Mesenchymal stem cell (in vitro differentiated cells and primary cell): ENCODE measurements around the gene ERBB4.
A peak's percentile ranks its signal among the peaks of the same experiment; 100 is the strongest.

ENCODE experiments used
- DNase-seq: peaks from one replicate; pipeline ENCODE4 v3.0.0-alpha.2; 2013
- H2AFZ ChIP-seq: one replicate; pipeline ENCODE4 v1.6.1; 2013; ENCODE audit warnings: low read depth, mild to moderate bottlenecking, control low read depth, inconsistent platforms, low read length, moderate library complexity
- H2AK5ac ChIP-seq: 2 replicates; pipeline ENCODE4 v1.6.1; 2013; ENCODE audit warnings: low read length, moderate library complexity, mild to moderate bottlenecking, inconsistent platforms; ENCODE audit not compliant: severe bottlenecking
- H2BK120ac ChIP-seq: one replicate; pipeline ENCODE4 v1.6.1; 2013; ENCODE audit warnings: low read depth, mild to moderate bottlenecking, inconsistent platforms, low read length, moderate library complexity
- H2BK12ac ChIP-seq, 2 experiments: one replicate each; pipeline ENCODE4 v1.6.1; 2013; ENCODE audit warnings: inconsistent platforms in 2 of 2, low read length in 2 of 2, mild to moderate bottlenecking in 2 of 2, moderate library complexity in 2 of 2, control low read depth in 1 of 2
- H2BK15ac ChIP-seq: one replicate; pipeline ENCODE4 v1.6.1; 2013; ENCODE audit warnings: mild to moderate bottlenecking, low read depth, inconsistent platforms; ENCODE audit not compliant: poor library complexity, severe bottlenecking
- H2BK5ac ChIP-seq: 2 replicates; pipeline ENCODE4 v1.6.1; 2013; ENCODE audit warnings: low read depth, mild to moderate bottlenecking, low read length, control low read depth, inconsistent platforms; ENCODE audit not compliant: poor library complexity, severe bottlenecking
- H3K14ac ChIP-seq, 2 experiments: one replicate each; pipeline ENCODE4 v1.6.1; 2013; ENCODE audit warnings: inconsistent platforms in 2 of 2, low read length in 2 of 2, control low read depth in 1 of 2, mild to moderate bottlenecking in 1 of 2, moderate library complexity in 1 of 2
- H3K18ac ChIP-seq, 2 experiments: one replicate each; pipeline ENCODE4 v1.6.1; 2013; ENCODE audit warnings: inconsistent platforms in 2 of 2, low read length in 2 of 2, control low read depth in 1 of 2, low read depth in 1 of 2, mild to moderate bottlenecking in 1 of 2
- H3K23ac ChIP-seq, 2 experiments: one replicate each; pipeline ENCODE4 v1.6.1; 2013; ENCODE audit warnings: inconsistent platforms in 2 of 2, low read length in 2 of 2, mild to moderate bottlenecking in 2 of 2, moderate library complexity in 2 of 2, control low read depth in 1 of 2
- H3K27ac ChIP-seq: 2 replicates; pipeline ENCODE4 v1.5.1; 2013; ENCODE audit warnings: mild to moderate bottlenecking, moderate library complexity, low read length, control low read depth, inconsistent platforms; ENCODE audit not compliant: poor library complexity, severe bottlenecking
- H3K27me3 ChIP-seq, 2 experiments: 2 replicates each; pipeline versions ENCODE4 v1.6.1 to v1.7.0; 2013; ENCODE audit warnings: low read length in 2 of 2, mild to moderate bottlenecking in 2 of 2, moderate library complexity in 2 of 2, control low read depth in 1 of 2, inconsistent platforms in 1 of 2; ENCODE audit not compliant: control insufficient read depth in 1 of 2, insufficient read depth in 1 of 2
- H3K36me3 ChIP-seq, 2 experiments: 2 replicates each; pipeline versions ENCODE4 v1.6.1 to v1.7.0; 2013; ENCODE audit warnings: low read length in 2 of 2, control low read depth in 1 of 2, inconsistent platforms in 1 of 2, low read depth in 1 of 2, mild to moderate bottlenecking in 1 of 2; ENCODE audit not compliant: insufficient read depth in 2 of 2, control insufficient read depth in 1 of 2
- H3K4ac ChIP-seq, 2 experiments: one replicate each; pipeline ENCODE4 v1.6.1; 2013; ENCODE audit warnings: inconsistent platforms in 2 of 2, low read length in 2 of 2, mild to moderate bottlenecking in 2 of 2, moderate library complexity in 2 of 2, control low read depth in 1 of 2, low read depth in 1 of 2
- H3K4me1 ChIP-seq: 2 replicates; pipeline ENCODE4 v1.6.1; 2013; ENCODE audit warnings: low read depth, low read length, control low read depth; ENCODE audit not compliant: control insufficient read depth, insufficient read depth
- H3K4me2 ChIP-seq: 2 replicates; pipeline ENCODE4 v1.6.1; 2013; ENCODE audit warnings: low read length, mild to moderate bottlenecking, inconsistent platforms; ENCODE audit not compliant: poor library complexity, severe bottlenecking
- H3K4me3 ChIP-seq, 2 experiments: 2 replicates each; pipeline versions ENCODE4 v1.5.1 to v1.7.0; 2013; ENCODE audit warnings: low read length in 2 of 2, mild to moderate bottlenecking in 2 of 2, control low read depth in 1 of 2, low read depth in 1 of 2; ENCODE audit not compliant: insufficient read depth in 1 of 2
- H3K79me1 ChIP-seq: replicated peaks from 2 replicates; pipeline ENCODE4 v1.6.1; 2013; ENCODE audit warnings: mild to moderate bottlenecking, control low read depth, low read length, inconsistent platforms; ENCODE audit not compliant: poor library complexity, severe bottlenecking
- H3K9ac ChIP-seq: 2 replicates; pipeline ENCODE4 v1.7.0; 2013; ENCODE audit warnings: mild to moderate bottlenecking, low read length, moderate library complexity
- H3K9me3 ChIP-seq: 2 replicates; pipeline ENCODE4 v1.7.0; 2013; ENCODE audit warnings: mild to moderate bottlenecking, low read length; ENCODE audit not compliant: control insufficient read depth
- H4K8ac ChIP-seq: one replicate; pipeline ENCODE4 v1.6.1; 2013; ENCODE audit warnings: inconsistent platforms, mild to moderate bottlenecking, low read length, moderate library complexity
- H4K91ac ChIP-seq: one replicate; pipeline ENCODE4 v1.6.1; 2013; ENCODE audit warnings: mild to moderate bottlenecking, low read length, inconsistent platforms
- WGBS: methylation state at CpG from one replicate; pipeline ENCODE4 v1.1.7; 2013; ENCODE audit warnings: mixed read lengths; 5-methylcytosine and 5-hydroxymethylcytosine counted together

Gene ERBB4

DNA sequence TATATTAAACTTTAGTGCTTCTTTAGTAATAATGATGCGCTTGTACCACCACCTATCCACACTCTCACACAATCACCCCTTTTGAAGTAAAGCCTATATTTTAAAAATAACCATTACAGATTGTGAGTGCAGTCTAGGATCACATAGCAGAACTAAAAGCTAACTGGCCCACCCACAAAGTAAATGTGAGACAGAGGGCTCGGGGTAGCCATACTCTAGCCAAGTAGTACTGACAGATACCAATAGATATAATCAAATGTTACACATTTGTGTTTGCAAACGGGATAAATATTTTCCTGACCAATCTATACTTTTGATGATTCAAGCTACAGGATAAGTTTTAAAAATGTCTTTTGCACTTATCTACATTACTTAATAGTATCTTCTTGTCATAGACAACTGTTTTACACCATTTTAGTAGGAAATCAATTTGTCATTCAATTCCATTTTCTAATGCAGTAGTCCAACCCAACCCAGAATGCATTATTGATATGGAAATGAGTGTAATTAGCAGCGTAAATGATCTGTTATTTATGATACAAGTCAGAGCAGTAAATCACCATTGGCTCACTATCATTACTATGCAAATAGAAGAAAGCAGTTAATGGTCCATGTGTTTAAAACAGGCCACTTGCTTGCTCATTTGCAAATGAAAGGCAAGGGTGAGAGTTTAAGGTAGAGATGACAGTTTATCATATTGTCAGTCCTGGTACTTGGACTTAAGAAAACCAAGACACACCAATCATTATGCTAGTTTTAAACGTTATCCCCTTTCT lies 111.8 kb downstream of the ERBB4 start:
- Histone ChIP-seq H3K23ac (no peak overlapping the region), H3K79me1 (no peaks in the 10 kb centered on the region), H3K9ac (no peak overlapping the region), H2BK120ac (no peak overlapping the region), H3K4ac (no peak overlapping the region), H3K18ac (no peak overlapping the region), H3K4me3 (no peak overlapping the region), H4K91ac (no peak overlapping the region), H3K27me3 (no peaks in the 10 kb centered on the region), H2AFZ (no peak overlapping the region), H3K14ac (no peak overlapping the region), H2AK5ac (no peak overlapping the region), H4K8ac (no peak overlapping the region), H2BK5ac (no peak overlapping the region), H3K4me1 (no peaks in the 10 kb centered on the region), H2BK12ac (no peak overlapping the region), H2BK15ac (no peak overlapping the region), H3K4me2 (no peak overlapping the region), H3K36me3 (no peaks in the 10 kb centered on the region), H3K9me3 (peaks cover 8% of the 10 kb centered on the region), H3K27ac (no peak overlapping the region)
- WGBS = no CpG with 5 or more reads among the region's 5 CpGs
- DNase-seq = no peak

DNA sequence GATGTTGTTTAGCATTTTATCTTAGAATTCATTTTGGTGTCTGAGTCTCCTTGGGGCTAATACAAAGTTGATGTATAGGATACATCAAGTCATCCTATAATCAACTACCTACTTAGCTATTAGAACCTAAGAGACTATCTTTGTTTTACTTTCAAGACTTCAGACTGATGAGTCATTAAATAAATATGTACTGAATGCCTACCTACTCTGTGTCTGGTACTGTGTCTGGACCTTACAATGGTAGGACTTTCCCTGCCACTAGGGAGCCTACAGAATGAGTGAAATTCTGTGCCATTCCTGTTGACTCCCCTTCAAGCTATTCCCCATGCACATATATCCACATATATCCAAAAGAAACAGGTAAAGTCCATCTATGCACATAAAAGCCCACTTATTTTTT lies 114.5 kb downstream of the ERBB4 start:
- no peaks in the 10 kb centered on the region for H3K4me1 ChIP-seq
- no peaks in the 10 kb centered on the region for H3K36me3 ChIP-seq
- H3K23ac ChIP-seq = no peak overlapping the region
- H3K4ac ChIP-seq = no peak overlapping the region
- no peak overlapping the region for H4K91ac ChIP-seq
- H2BK12ac ChIP-seq = no peak overlapping the region
- H3K27me3 ChIP-seq = no peaks in the 10 kb centered on the region
- H3K9me3 ChIP-seq = peaks cover 8% of the 10 kb centered on the region
- no peak overlapping the region for H2AFZ ChIP-seq
- H3K79me1 ChIP-seq = no peaks in the 10 kb centered on the region
- H2BK15ac ChIP-seq = no peak overlapping the region
- no peak overlapping the region for H3K4me2 ChIP-seq
- no peak overlapping the region for H2AK5ac ChIP-seq
- no peak overlapping the region for H3K27ac ChIP-seq
- H2BK5ac ChIP-seq = no peak overlapping the region
- H2BK120ac ChIP-seq = no peak overlapping the region
- H3K4me3 ChIP-seq = no peak overlapping the region
- H3K9ac ChIP-seq = no peak overlapping the region
- no peak overlapping the region for H4K8ac ChIP-seq
- no peak overlapping the region for H3K14ac ChIP-seq
- H3K18ac ChIP-seq = no peak overlapping the region
- DNase-seq = no peak

DNA sequence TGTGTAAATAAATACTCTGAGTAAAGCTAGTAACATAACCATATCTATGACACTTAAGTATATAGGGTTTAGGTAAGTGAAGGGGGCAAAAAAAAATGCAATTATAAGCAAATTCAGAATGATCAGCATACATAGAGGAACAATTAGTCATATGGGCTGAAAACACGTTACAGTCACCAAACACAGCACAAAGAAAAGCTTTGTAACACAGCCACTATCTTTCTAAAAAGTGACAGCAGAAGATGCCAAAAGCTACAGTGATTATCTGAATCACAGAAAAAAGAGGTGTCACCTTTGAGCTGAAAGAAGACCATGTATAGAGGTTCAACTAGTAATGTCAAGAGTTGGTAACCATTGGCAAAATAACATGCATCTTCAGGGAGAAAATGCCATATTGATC lies 115.5 kb downstream of the ERBB4 start:
- no CpG with 5 or more reads among the region's 1 CpG for WGBS
- no peaks in the 10 kb centered on the region for H3K4me1 ChIP-seq
- peaks cover 8% of the 10 kb centered on the region for H3K9me3 ChIP-seq
- H2AK5ac ChIP-seq = no peak overlapping the region
- H3K14ac ChIP-seq = no peak overlapping the region
- no peak overlapping the region for H2BK12ac ChIP-seq
- H4K8ac ChIP-seq = no peak overlapping the region
- no peaks in the 10 kb centered on the region for H3K79me1 ChIP-seq
- no peak overlapping the region for H3K4me2 ChIP-seq
- no peak overlapping the region for H3K18ac ChIP-seq
- H3K27ac ChIP-seq = no peak overlapping the region
- H3K36me3 ChIP-seq = no peaks in the 10 kb centered on the region
- no peak overlapping the region for H3K4ac ChIP-seq
- no peak overlapping the region for H3K9ac ChIP-seq
- H3K23ac ChIP-seq = no peak overlapping the region
- H2BK5ac ChIP-seq = no peak overlapping the region
- H3K4me3 ChIP-seq = no peak overlapping the region
- H2AFZ ChIP-seq = no peak overlapping the region
- H2BK120ac ChIP-seq = no peak overlapping the region
- no peak overlapping the region for H4K91ac ChIP-seq
- no peak overlapping the region for H2BK15ac ChIP-seq
- no peak for DNase-seq
- no peaks in the 10 kb centered on the region for H3K27me3 ChIP-seq

DNA sequence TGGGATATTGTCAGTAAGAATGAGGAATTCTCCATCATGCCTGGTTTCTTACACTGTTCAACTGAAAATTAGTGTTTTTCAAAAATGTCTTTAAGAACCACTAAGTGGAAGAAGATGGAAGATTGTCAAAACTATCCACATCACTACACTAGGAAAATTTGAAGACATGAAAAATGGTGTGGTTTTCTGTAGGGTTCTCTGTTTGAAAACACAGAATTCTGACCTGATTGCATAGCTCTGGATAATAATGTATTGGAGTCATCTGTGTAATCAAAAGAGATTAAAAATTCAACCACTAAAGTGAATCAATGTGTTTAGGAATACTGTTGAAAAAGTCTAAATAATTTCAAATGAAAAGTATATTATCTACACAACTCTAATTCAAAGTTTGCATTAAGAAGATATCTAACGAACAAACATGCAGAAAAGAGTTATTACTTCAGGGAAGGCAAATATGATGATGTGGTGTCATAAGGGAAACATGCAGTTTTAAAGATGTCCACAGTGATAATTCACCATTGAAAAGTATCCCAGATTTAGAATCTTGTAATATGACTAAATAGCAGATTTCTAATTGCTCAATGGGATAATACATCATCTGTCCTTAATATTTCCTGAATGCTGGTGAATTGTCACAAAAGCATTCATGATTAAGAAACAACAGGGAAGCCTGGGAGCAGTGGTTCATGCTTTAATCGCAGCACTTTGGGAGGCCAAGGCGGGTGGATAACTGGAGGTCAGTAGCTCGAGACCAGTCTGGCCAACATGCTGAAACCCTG lies 116.9 kb downstream of the ERBB4 start:
- Histone ChIP-seq H2BK120ac (no peak overlapping the region), H3K9me3 (peaks cover 8% of the 10 kb centered on the region), H3K4me1 (no peaks in the 10 kb centered on the region), H4K91ac (no peak overlapping the region), H3K27me3 (no peaks in the 10 kb centered on the region), H2BK12ac (no peak overlapping the region), H2BK15ac (no peak overlapping the region), H3K4me3 (no peak overlapping the region), H4K8ac (no peak overlapping the region), H3K79me1 (no peaks in the 10 kb centered on the region), H3K18ac (no peak overlapping the region), H3K4ac (no peak overlapping the region), H2AFZ (no peak overlapping the region), H3K36me3 (no peaks in the 10 kb centered on the region), H3K23ac (no peak overlapping the region), H3K9ac (no peak overlapping the region), H3K14ac (no peak overlapping the region), H3K27ac (no peak overlapping the region), H3K4me2 (no peak overlapping the region), H2AK5ac (no peak overlapping the region), H2BK5ac (no peak overlapping the region)
- DNase-seq = peak; percentile 21
- WGBS = 90% methylated on average over 3 of the region's 4 CpGs
